HG03103 (cell line): ENCODE data around the gene MYRIP.

Experiments used
- ATAC-seq: cut with Tn5 transposase; IDR thresholded peaks from one replicate; pipeline ENCODE4 v1.9.1; 2021; ENCODE audit warnings: low read depth; ENCODE audit not compliant: unreplicated experiment

Gene MYRIP

GRCh38 chr3:40308725-40309417 is 499.5 kb downstream of the MYRIP start:
- ATAC-seq = no peak

GRCh38 chr3:40309418-40309924 is 500.1 kb downstream of the MYRIP start, which contains the start of gene EIF1B:
Gene EIF1B (plus strand): TSS chr3:40309707. CDS start chr3:40309942, 235 bp downstream.
- ATAC-seq = peak; percentile 94
